Gastrocnemius medialis (tissue), 4 donors: Measurements from ENCODE around the gene DIPK1B. TPM values are rescaled to one million over a fixed set of nuclear protein-coding genes. Genes with fewer than 3 reads are reported as not detected.

ENCODE experiments used
- ATAC-seq, 2 donors: fragments of 150-250 bp; one replicate each; pipeline ENCODE4 v1.9.1; 2016
- DNase-seq, 2 donors: peaks; one replicate each; pipeline ENCODE4 v3.0.0-alpha.2; 2019
- H3K27ac ChIP-seq, 4 donors: fragments of 200-600 bp; sonication (generic); 1 replicate in 1 of 4; 2 replicates in 3 of 4; pipeline ENCODE4 v1.5.1; 2016 to 2018; ENCODE audit warnings: mild to moderate bottlenecking in 2 of 4, moderate library complexity in 1 of 4
- H3K27me3 ChIP-seq, 3 donors: fragments of 200-600 bp; sonication (generic) in 2 of 3; 1 replicate in 1 of 3; 2 replicates in 2 of 3; pipeline versions ENCODE4 v1.5.1 to v1.6.0; 2016 to 2019; ENCODE audit warnings: mild to moderate bottlenecking in 1 of 3, moderate library complexity in 1 of 3
- H3K36me3 ChIP-seq, 2 donors: fragments of 200-600 bp; sonication (generic) in 1 of 2; one replicate each; pipeline ENCODE4 v1.5.1; 2017 to 2018
- H3K4me1 ChIP-seq, 2 donors: fragments of 200-600 bp; sonication (generic) in 1 of 2; one replicate each; pipeline ENCODE4 v1.5.1; 2016 to 2017; ENCODE audit warnings: mild to moderate bottlenecking in 2 of 2
- H3K4me3 ChIP-seq, 4 donors: fragments of 200-600 bp; sonication (generic) in 3 of 4; 1 replicate in 1 of 4; 2 replicates in 3 of 4; pipeline ENCODE4 v1.5.1; 2016 to 2019; ENCODE audit warnings: mild to moderate bottlenecking in 2 of 4
- H3K9me3 ChIP-seq, 3 donors: fragments of 200-600 bp; sonication (generic) in 2 of 3; 1 replicate in 1 of 3; 2 replicates in 2 of 3; pipeline ENCODE4 v1.5.1; 2016 to 2019
- CTCF ChIP-seq, 5 experiments: fragments of 450-650 bp in 3 of 5; fragments of 200-600 bp in 2 of 5; sonication (generic) in 2 of 5; IDR thresholded peaks in 4 of 5; conservative IDR thresholded peaks in 1 of 5; 1 replicate in 4 of 5; 2 replicates in 1 of 5; pipeline ENCODE4 v1.5.1; 2016 to 2019; ENCODE audit warnings: antibody characterized with exemption in 5 of 5, mild to moderate bottlenecking in 3 of 5, moderate library complexity in 3 of 5
- POLR2A ChIP-seq, 2 donors: fragments of 450-650 bp; IDR thresholded peaks; one replicate each; pipeline ENCODE4 v1.6.1; 2017; ENCODE audit warnings: antibody characterized with exemption in 2 of 2, mild to moderate bottlenecking in 2 of 2, moderate library complexity in 2 of 2
- in situ Hi-C, 4 donors: fragments of 200-750 bp; cut with MboI; loops; one replicate each; pipeline versions ENCODE4 v1.15.0 to v1.8.0; 2017; ENCODE audit warnings: low sequenced_read_pairs in 4 of 4
- intact Hi-C: fragments of 100-400 bp; cut with DNase I; formaldehyde crosslinking; loops from one replicate; pipeline ENCODE4 v1.15.1; 2023; ENCODE audit warnings: low total_unique reads
- total RNA-seq, 4 donors: library from RNA; depleted of rRNA; stranded (reverse); fragments of >200 nt; gene quantifications; one replicate each; pipeline versions ENCODE4 v1.1.0 to v1.2.3, GENCODE V29; 2016

The DIPK1B gene
- total RNA-seq, 4 donors from 2014 or later, result 1.8 to 4.6 (median 3.8) TPM

- H3K27ac ChIP-seq, result peak overlapping the region; percentile 88 to 96 (median 94)
- H3K9me3 ChIP-seq, result no peaks in the 10 kb centered on the region
- peaks cover 32 to 49% of the 10 kb centered on the region in 2 donors for H3K4me1 ChIP-seq
- ATAC-seq (no peak), DNase-seq (no peak)
- H3K4me3 ChIP-seq, result peak overlapping the region; percentile 81 to 98 (median 87)
- in situ Hi-C loops (no loop called here), intact Hi-C loops (loop anchor here (5.0 kb wide), 1 partner anchor 256 kb away; the partner anchor contains the start of gene FBXW5)
- no peaks in the 10 kb centered on the region for H3K27me3 ChIP-seq
- no peak for TF ChIP-seq CTCF (IDR thresholded peaks at IDR 0.05 in 4 of 5, conservative IDR thresholded peaks at IDR 0.05 in 1 of 5)
- peak in 1 of 2 donors; percentile 18 for TF ChIP-seq POLR2A (IDR thresholded peaks at IDR 0.05)
- no peaks in the 10 kb centered on the region for H3K36me3 ChIP-seq
These were observed 26.4 kb upstream of the DIPK1B start for GRCh38 chr9:136685790-136686533.

GRCh38 chr9:136686534-136686793, 25.9 kb upstream of the DIPK1B start:
- TF ChIP-seq CTCF (IDR thresholded peaks at IDR 0.05 in 4 of 5, conservative IDR thresholded peaks at IDR 0.05 in 1 of 5) (no peak), POLR2A (IDR thresholded peaks at IDR 0.05) (no peak)
- ATAC-seq, result no peak
- no peaks in the 10 kb centered on the region for H3K9me3 ChIP-seq

GRCh38 chr9:136686794-136687711, 25.3 kb upstream of the DIPK1B start, which contains the start of gene AGPAT2:
Gene AGPAT2, minus strand, starts transcription at chr9:136687457. Its CDS starts 100 bp downstream, at chr9:136687357.
- no peaks in the 10 kb centered on the region for H3K36me3 ChIP-seq
- intact Hi-C loops, result loop anchor here (1.0 to 5.0 kb wide), 2 partner anchors 204 to 255 kb away; partner anchors contain the start of genes FBXW5 and SEC16A
- peak; percentile 91 to 93 for TF ChIP-seq POLR2A (IDR thresholded peaks at IDR 0.05)
- TF ChIP-seq CTCF (IDR thresholded peaks at IDR 0.05 in 4 of 5, conservative IDR thresholded peaks at IDR 0.05 in 1 of 5), result peak in 1 of 5 experiments; percentile 17
- no peaks in the 10 kb centered on the region for H3K9me3 ChIP-seq
- H3K4me1 ChIP-seq, result peaks cover 37 to 49% of the 10 kb centered on the region in 2 donors
- peak within 1 kb of the TSS; percentile 88 to 96 (median 94) for H3K27ac ChIP-seq
- in situ Hi-C loops, result no loop called here
- DNase-seq, result peak; percentile 79 to 80
- H3K27me3 ChIP-seq, result no peaks in the 10 kb centered on the region
- H3K4me3 ChIP-seq, result peak within 1 kb of the TSS; percentile 81 to 98 (median 87)
- ATAC-seq, result peak; percentile 40 to 55

More at GRCh38 chr9:136686534-136686793, 25.9 kb upstream of the DIPK1B start:
- H3K27me3 ChIP-seq, result no peaks in the 10 kb centered on the region
- peak overlapping the region; percentile 88 to 96 (median 94) for H3K27ac ChIP-seq
- in situ Hi-C loops (no loop called here), intact Hi-C loops (loop anchor here (5.0 kb wide), 1 partner anchor 256 kb away; the partner anchor contains the start of gene FBXW5)
- peak overlapping the region; percentile 81 to 98 (median 87) for H3K4me3 ChIP-seq
- no peak for DNase-seq
- peaks cover 37 to 49% of the 10 kb centered on the region in 2 donors for H3K4me1 ChIP-seq
- no peaks in the 10 kb centered on the region for H3K36me3 ChIP-seq

- peak overlapping the region; percentile 45 to 91 (median 80) for H3K4me3 ChIP-seq
- peak overlapping the region; percentile 88 to 96 (median 94) for H3K27ac ChIP-seq
- intact Hi-C loops, result loop anchor here (1.0 to 5.0 kb wide), 2 partner anchors 204 to 255 kb away; partner anchors contain the start of genes FBXW5 and SEC16A
- H3K4me1 ChIP-seq, result peaks cover 37 to 49% of the 10 kb centered on the region in 2 donors
- no peaks in the 10 kb centered on the region for H3K9me3 ChIP-seq
- in situ Hi-C loops, result no loop called here
- TF ChIP-seq POLR2A (IDR thresholded peaks at IDR 0.05) (peak; percentile 43 to 50), CTCF (IDR thresholded peaks at IDR 0.05 in 4 of 5, conservative IDR thresholded peaks at IDR 0.05 in 1 of 5) (no peak)
- DNase-seq, result peak; percentile 70 to 93
- ATAC-seq, result peak; percentile 19 to 28
- no peaks in the 10 kb centered on the region for H3K27me3 ChIP-seq
- H3K36me3 ChIP-seq, result no peaks in the 10 kb centered on the region
These were observed 24.6 kb upstream of the DIPK1B start for GRCh38 chr9:136687721-136688223.
